AG04450 (cell line): ENCODE data around the gene SACS. TPM values are rescaled to one million over a fixed set of nuclear protein-coding genes. Genes with fewer than 3 reads are reported as not detected.

Experiments used
- CTCF ChIA-PET: fragments of 300-600, 350-600 bp; formaldehyde crosslinking; extraction: SDS; loops from one replicate; lab custom pipeline; 2022; ENCODE audit warnings: antibody characterized with exemption, inconsistent platforms; lab: Charles Lee
- POLR2A ChIA-PET: fragments of 350-600 bp; formaldehyde crosslinking; extraction: SDS; loops from one replicate; lab custom pipeline; 2021; ENCODE audit warnings: antibody characterized with exemption, inconsistent platforms; lab: Yijun Ruan, JAX
- DNase-seq: peaks from one replicate; pipeline ENCODE4 v3.0.0-alpha.2; 2011; ENCODE audit warnings: low read depth, low spot score
- H3K27ac ChIP-seq: one replicate; pipeline ENCODE4 v1.5.1; 2012; ENCODE audit warnings: low read depth, low read length, control low read depth
- H3K27me3 ChIP-seq: one replicate; pipeline ENCODE4 v1.6.0; 2012; ENCODE audit warnings: low read length; ENCODE audit not compliant: control insufficient read depth, insufficient read depth
- H3K4me3 ChIP-seq: 2 replicates; pipeline ENCODE4 v1.5.1; 2011; ENCODE audit warnings: mild to moderate bottlenecking, low read depth, low read length, control low read depth
- H3K9me3 ChIP-seq: 2 replicates; pipeline ENCODE4 v1.5.1; 2012; ENCODE audit warnings: low read length; ENCODE audit not compliant: control insufficient read depth, insufficient read depth
- polyA plus RNA-seq: library from polyadenylated mRNA; depleted of rRNA; stranded (reverse); fragments of >200 nt; gene quantifications from 2 replicates; pipeline ENCODE4 v1.2.3, GENCODE V29; 2011
- TF ChIP-seq, protein P1 (sequence below): IDR thresholded peaks from 2 replicates; pipeline ENCODE4 v1.5.1; 2011; ENCODE audit warnings: low read depth, low read length, control low read depth, inconsistent platforms

The SACS gene
- polyA plus RNA-seq, 1 experiment = 53.9 TPM

DNA sequence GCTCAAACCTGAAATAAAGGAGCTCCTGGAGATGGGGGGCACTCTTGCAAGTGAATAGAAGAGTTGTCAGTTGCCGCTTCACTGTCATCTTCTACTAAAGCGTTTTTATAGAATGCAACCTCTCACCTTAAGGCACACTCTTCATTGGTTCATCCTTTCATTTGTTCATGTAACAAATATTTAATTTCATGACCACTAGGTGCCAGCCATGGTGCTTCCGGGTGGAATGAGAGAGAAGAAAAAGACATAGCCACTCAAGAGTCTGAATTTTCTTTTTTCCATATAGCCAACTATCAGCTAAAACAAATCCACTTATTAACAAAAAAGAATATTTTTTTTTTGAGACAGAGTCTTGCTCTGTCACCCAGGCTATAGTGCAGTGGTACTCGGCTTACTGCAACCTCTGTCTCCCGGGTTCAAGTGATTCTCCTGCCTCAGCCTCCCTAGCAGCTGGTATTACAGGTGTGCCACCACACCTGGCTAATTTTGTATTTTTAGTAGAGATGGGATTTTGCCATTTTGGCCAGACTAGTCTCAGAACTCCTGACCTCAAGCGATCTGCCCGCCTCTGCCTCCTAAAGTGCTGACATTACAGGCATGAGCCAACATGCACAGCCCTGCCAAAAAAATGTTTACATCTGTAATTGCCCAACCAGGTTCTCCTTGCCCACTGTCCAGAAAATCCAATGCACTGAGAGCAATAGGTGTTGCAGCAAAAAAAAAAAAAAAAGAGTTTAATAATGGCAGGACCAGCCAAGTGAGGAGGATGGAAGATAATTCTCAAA is 22.1 kb upstream of the SACS start:
- H3K27me3 ChIP-seq = no peaks in the 10 kb centered on the region
- no peaks in the 10 kb centered on the region for H3K9me3 ChIP-seq
- CTCF ChIA-PET = no interaction called here
- POLR2A ChIA-PET = interaction anchor here (0.7 kb wide), 1 partner anchor 21 kb away, joined by 10 read pairs; no protein-coding TSS in a partner anchor
- no peak overlapping the region for H3K27ac ChIP-seq
- no peak for DNase-seq
- TF ChIP-seq, protein P1, sequence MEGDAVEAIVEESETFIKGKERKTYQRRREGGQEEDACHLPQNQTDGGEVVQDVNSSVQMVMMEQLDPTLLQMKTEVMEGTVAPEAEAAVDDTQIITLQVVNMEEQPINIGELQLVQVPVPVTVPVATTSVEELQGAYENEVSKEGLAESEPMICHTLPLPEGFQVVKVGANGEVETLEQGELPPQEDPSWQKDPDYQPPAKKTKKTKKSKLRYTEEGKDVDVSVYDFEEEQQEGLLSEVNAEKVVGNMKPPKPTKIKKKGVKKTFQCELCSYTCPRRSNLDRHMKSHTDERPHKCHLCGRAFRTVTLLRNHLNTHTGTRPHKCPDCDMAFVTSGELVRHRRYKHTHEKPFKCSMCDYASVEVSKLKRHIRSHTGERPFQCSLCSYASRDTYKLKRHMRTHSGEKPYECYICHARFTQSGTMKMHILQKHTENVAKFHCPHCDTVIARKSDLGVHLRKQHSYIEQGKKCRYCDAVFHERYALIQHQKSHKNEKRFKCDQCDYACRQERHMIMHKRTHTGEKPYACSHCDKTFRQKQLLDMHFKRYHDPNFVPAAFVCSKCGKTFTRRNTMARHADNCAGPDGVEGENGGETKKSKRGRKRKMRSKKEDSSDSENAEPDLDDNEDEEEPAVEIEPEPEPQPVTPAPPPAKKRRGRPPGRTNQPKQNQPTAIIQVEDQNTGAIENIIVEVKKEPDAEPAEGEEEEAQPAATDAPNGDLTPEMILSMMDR = no peak
- no peak overlapping the region for H3K4me3 ChIP-seq

DNA sequence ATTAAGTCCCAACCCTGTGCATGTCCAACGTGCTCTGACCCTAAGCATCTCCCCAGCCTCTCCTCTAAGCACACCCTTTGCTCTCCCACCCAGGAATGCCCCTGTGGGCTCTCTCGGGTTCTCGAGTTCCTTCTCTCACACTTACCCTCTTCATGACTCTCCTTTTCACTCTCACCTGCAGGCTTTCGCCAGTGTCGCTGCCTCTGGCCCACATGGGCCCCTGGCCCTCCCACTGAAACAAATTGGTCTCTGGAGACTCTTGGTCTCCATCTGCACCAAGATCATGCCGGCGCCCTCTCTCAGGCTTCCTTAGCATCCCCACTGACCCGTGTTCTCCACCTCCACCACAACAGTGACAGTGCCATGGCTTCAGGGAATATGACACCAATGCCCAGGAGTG is 19.6 kb upstream of the SACS start:
- TF ChIP-seq, protein P1 = no peak
- no peak for DNase-seq
- Histone ChIP-seq H3K27ac (no peak overlapping the region), H3K27me3 (no peaks in the 10 kb centered on the region), H3K9me3 (no peaks in the 10 kb centered on the region), H3K4me3 (no peak overlapping the region)
- ChIA-PET POLR2A (no interaction called here), CTCF (no interaction called here)

DNA sequence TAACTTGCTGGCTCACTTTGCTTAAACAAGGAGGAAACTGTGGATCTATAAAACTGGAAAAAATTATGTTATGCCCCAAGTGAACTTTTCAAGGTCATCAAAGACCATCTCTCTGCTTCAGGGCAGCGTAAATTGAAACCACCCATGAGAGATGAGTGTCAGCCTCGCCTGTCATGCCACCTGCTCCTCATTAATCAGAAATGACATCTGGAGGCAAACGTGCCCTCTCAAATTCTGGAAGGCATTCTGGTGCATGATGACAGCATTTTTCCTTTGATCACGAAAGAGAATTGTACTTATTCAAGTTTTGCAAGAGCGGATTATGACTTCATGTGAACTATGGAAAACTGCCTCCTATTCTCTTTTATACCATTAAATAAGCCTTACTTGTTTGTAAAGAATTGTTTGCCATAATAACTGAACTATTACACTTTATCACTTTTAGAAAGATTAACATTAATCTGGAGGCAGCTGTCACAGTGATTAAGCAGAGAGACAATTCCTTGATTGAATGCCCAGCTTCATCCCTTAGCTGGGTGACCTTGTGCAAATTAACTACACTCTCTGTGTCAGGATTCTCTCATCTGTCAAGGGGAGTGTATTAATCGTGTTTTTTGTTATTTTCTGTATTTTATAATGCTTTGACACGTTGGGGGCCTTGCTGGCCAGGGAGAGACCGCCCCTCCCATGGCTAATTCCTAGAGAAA is 17.0 kb upstream of the SACS start:
- DNase-seq = no peak
- Histone ChIP-seq H3K27ac (no peak overlapping the region), H3K27me3 (no peaks in the 10 kb centered on the region), H3K9me3 (no peaks in the 10 kb centered on the region), H3K4me3 (no peak overlapping the region)
- POLR2A ChIA-PET = no interaction called here
- TF ChIP-seq, protein P1 = no peak
- CTCF ChIA-PET = no interaction called here

DNA sequence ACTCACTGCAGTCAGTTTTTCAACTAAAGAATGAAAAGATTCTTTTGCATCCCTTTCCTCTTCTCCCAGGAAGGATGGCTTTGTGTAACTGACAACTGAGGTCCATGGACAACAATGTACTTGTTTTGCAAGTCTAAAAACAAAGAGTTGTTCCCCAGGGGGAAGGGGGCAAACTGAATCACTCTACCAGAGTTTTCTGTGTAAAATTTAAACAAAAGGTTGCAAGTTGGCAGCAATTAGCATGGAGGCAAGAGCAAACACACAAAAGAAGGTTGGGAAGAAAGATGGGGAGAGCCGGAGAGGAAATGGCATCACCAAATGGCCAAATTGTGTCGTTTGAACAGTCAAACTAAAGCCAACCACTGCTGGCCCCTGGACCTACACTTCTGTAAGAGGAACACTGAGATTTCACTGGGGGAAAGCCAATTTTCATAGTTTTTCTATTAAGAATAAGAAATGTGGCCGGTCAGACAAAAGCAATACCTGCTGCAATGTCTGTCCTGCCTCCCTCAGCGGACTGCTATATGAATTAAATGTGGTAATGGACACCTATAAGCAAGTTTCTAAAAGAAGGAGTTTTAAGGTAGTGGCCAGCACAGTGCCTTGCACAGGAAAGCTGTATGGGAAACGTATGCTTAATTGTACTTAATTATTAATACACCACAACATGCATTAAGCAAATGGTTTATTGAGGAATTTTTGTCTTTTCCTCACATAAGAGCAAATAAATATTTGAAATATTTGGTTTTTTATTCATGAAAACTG is 16.1 kb upstream of the SACS start:
- DNase-seq = no peak
- ChIA-PET CTCF (no interaction called here), POLR2A (no interaction called here)
- H3K27me3 ChIP-seq = no peaks in the 10 kb centered on the region
- no peak overlapping the region for H3K27ac ChIP-seq
- H3K4me3 ChIP-seq = no peak overlapping the region
- TF ChIP-seq, protein P1 = no peak
- H3K9me3 ChIP-seq = no peaks in the 10 kb centered on the region; the same call in 1 of the 2 replicates
